ENCODE data around the gene FBN2. TPM values are rescaled to one million over a fixed set of nuclear protein-coding genes. Genes with fewer than 3 reads are reported as not detected.

Gene FBN2
- total RNA-seq, 1 donor = 81.6 TPM

DNA sequence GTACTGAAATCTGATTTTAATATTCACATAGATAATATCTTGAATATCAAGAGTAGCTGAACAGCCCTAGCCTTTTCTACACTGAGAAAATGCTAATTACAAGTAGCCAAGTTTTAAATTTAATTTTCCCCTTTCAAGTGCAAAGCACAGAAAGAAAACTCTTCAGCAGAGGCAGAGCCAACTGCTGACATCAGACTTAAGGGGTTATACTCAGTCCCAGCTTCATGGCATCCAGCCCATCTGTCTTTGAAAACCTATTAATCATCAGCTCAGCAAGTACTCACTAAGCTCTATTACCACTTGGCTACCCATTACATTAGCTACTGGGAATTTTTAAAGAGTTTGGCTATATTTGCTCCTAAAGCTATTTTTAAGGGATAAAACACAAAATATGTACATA, 234.0 kb downstream of the FBN2 start:
- DNase-seq (ENCODE audit: low read depth) = peak; percentile 61
- H3K4me3 ChIP-seq (ENCODE audit: low read depth, low read length) = no peak overlapping the region
- TF ChIP-seq, protein P1, sequence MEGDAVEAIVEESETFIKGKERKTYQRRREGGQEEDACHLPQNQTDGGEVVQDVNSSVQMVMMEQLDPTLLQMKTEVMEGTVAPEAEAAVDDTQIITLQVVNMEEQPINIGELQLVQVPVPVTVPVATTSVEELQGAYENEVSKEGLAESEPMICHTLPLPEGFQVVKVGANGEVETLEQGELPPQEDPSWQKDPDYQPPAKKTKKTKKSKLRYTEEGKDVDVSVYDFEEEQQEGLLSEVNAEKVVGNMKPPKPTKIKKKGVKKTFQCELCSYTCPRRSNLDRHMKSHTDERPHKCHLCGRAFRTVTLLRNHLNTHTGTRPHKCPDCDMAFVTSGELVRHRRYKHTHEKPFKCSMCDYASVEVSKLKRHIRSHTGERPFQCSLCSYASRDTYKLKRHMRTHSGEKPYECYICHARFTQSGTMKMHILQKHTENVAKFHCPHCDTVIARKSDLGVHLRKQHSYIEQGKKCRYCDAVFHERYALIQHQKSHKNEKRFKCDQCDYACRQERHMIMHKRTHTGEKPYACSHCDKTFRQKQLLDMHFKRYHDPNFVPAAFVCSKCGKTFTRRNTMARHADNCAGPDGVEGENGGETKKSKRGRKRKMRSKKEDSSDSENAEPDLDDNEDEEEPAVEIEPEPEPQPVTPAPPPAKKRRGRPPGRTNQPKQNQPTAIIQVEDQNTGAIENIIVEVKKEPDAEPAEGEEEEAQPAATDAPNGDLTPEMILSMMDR (IDR thresholded peaks at IDR 0.05; ENCODE audit: insufficient read depth, low read depth, low read length) = no peak

DNA sequence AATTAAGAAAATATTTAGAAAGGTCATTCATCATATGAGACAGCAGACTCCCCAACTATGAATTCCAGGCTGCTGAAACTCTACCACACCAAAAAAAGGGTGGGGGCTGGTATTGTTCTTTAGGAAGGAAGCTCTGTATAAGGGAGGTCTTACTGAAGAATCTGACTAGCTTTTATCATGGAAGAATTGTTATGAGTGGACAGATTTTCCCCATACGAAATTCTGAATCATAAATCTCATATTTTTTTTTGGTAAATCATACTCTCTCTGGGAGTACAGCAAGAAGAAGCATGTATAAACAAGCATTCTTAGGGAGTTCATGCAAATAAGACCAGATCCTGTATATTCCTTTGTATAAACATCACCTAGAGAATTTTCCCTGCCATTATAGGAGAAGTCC, 234.5 kb downstream of the FBN2 start:
- TF ChIP-seq, protein P1 (IDR thresholded peaks at IDR 0.05; ENCODE audit: insufficient read depth, low read depth, low read length) = no peak
- DNase-seq (ENCODE audit: low read depth) = no peak
- no peak overlapping the region for H3K4me3 ChIP-seq (ENCODE audit: low read depth, low read length)

DNA sequence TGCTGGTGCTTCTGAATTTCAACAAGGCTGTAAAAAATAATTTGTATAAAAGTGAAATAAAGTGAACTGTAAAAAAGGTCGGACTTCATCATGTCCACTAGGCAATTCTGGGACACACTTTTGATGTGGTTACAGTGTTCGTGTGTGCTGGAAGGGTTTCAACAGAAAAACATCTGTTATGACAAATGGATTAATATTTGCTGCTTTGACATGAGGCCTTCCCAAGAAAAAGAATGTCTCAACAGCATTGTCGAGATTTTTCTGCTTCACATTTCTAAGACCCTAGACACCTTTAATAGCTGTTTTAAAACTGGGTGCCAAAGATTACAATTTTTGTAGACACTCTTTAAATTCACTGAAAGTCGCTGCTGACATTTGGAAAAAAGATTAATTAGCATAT, 237.9 kb downstream of the FBN2 start:
- TF ChIP-seq, protein P1 (IDR thresholded peaks at IDR 0.05; ENCODE audit: insufficient read depth, low read depth, low read length) = no peak
- H3K4me3 ChIP-seq (ENCODE audit: low read depth, low read length) = no peak overlapping the region
- peak; percentile 17 for DNase-seq (ENCODE audit: low read depth)

DNA sequence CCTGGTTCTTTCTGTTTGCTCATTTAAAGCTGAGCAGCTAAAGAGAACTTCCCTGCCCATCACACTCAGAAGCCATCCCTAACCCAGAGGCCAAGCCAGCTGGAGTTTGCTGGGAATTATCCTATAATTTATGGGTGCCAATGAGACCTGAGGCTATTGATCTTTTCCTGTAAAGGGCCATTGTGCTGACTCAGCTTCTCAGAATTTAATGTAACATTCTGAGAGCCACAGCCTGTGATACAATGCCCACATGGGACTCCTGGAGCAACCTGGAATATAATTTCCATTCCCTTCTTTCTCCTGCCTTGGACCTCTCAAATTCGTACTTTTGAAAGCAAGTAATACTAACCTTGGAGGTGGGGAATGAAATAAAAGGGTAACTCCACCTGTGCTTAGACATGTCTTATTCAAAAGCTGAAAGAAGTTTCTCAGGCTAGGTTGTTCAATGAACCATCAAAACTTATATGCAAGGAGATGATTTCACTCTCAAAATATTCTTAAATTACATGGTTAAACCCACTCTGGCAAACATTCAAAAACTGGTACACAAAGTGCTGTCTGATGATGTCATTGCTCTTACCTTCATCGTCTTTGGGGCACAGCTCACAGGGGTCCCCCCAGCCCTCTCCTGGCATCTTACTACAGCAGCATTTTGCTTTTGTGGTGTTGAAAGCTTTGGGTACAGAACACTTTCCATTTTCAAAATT, 247.7 kb downstream of the FBN2 start:
- H3K4me3 ChIP-seq (ENCODE audit: low read depth, low read length) = no peak overlapping the region
- TF ChIP-seq, protein P1 (IDR thresholded peaks at IDR 0.05; ENCODE audit: insufficient read depth, low read depth, low read length) = no peak
- DNase-seq (ENCODE audit: low read depth) = no peak

DNA sequence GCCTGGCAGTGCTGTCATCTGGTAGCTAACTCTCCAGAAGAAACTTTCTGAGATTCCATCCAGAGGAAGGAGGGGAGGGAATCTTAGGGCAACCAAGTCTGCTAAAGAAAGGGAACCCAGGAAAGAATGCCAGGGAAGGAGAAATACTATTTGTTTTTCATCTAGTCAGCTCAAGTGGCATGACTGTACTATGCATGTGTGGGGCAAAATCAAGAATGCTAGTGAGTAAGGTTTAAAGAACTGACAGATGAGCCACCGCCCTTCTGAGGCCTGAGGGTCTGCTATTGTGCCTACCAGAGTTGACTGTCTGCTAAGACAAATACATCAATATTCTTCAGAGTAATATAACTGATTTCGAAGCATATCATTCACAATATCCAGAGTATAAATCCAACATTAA, 250.3 kb downstream of the FBN2 start:
- no peak overlapping the region for H3K4me3 ChIP-seq (ENCODE audit: low read depth, low read length)
- no peak for DNase-seq (ENCODE audit: low read depth)
- TF ChIP-seq, protein P1 (IDR thresholded peaks at IDR 0.05; ENCODE audit: insufficient read depth, low read depth, low read length) = no peak

DNA sequence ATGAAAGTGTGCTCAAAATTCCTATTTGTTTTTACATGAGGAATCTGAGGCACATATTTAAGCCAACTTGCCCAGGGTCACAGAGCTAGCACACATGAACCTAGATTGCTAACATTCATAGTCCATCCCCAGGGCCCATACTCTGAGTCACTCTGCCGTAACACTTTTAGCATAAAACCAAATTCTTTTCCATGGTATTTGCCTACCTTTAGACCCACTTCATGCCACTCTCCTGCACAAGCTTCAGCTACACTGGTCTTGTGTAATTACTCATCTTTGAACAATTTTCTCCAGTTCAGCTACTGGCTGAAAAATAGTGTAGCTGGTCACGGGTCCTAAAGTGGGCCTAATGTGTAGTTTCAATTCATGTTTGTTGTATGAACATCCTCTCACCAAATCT, 253.8 kb downstream of the FBN2 start:
- H3K4me3 ChIP-seq (ENCODE audit: low read depth, low read length) = no peak overlapping the region
- TF ChIP-seq, protein P1 (IDR thresholded peaks at IDR 0.05; ENCODE audit: insufficient read depth, low read depth, low read length) = no peak
- no peak for DNase-seq (ENCODE audit: low read depth)

DNA sequence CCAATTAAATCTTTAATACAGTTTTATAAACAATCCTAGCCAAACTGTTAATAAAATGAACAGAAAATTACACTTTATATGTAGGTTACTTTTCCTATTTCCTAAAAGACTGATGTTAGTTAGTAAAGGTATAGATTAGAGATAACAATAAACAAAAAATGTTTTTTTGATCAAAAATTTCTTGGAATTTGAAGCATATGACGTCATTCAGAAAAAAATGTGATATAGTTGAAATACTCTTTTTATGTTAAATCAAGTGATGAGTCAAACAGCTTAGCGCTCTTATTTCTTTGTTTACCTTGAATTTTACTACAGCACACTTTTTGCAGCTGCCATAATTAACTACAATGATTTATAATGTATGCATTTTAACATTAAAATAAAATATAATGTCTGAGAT, 258.7 kb downstream of the FBN2 start:
- no peak overlapping the region for H3K4me3 ChIP-seq (ENCODE audit: low read depth, low read length)
- DNase-seq (ENCODE audit: low read depth) = no peak
- TF ChIP-seq, protein P1 (IDR thresholded peaks at IDR 0.05; ENCODE audit: insufficient read depth, low read depth, low read length) = no peak
